SKM-1 (cell line): ENCODE results near the gene GTF2E1.
"Not testable (repeated sequence)": the region's sequence is repeated elsewhere in the genome, so short reads cannot be mapped to it uniquely, and the experiment has no call there.

Experiments used
- DNase-seq: peaks from one replicate; lab custom pipeline; 2025; ENCODE audit not compliant: unreplicated experiment; lab: John Stamatoyannopoulos, UW

GTF2E1 gene

DNA sequence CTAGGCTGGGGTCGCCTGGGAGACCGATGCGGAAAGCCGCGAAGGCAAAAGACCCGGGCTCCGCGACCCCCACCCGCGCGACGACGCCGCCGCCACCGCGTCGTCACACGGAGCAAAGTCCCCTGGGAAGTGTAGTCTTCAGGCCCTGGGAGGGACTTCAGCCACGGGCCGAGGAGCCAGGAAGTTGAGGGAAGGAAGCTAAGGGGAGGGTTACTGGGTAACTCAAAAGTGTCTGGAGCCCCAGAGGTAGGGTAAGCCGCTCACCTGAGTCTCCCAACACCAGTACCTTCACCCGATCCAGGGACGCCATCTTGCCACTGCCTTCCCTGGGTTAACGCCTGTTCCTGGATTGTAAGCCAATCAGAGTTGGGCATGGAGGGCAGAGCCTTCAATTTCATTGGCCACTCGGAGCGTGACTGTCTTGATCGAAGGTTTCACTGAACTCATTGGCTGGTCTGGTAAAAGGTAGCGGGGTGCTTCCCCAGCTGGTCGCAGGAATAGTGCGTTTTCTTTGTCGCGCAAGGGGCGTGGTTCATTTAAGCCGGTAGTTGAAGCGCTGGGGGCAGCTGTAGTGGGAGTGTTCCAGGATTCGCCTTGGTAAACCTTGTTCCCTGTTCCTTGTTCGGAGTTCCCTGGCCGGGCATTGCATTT lies at the start of gene GTF2E1, which contains the start of gene RABL3:
Gene GTF2E1, plus strand, starts transcription at position 547 of the 651 bp plus-strand sequence. CDS start 7,809 bp downstream, outside the sequence.
Gene RABL3, minus strand, starts transcription at position 319 of the 651 bp plus-strand sequence. Its CDS starts 9 bp downstream, at position 310.
- DNase-seq, result peak; percentile 98

DNA sequence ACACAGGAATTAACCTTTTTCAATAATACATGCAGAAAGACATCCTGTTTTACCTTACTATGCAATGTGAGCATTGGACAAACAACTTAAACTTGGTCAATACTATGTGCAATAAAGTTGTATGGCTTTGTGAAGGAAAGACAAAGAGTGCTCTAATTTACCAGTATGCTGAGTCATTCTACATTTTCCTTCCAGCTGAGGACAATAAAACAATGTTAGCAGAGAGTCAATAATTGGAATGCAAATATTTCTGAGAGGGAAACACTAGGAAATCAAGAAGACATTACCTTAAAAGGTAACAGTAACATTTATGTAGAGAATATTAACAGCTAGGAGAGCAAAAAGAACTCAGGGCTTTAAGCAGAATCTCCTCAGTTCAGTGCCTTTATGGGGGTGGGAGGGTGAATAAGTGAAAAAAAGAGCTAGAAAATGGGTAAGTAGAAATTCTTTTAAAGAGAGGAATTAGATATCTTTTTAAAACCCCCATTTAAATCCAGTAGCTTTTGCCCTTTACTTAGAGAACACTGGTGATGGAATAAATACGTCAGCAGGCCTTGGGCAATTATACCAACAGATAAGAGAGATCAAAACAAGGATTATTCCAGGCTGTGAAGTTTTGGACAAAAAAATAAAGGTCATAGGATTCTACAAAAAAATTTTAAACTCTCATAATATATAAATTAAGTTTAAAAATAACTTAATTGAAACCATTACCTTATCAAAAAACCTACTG lies 48.9 kb upstream of the GTF2E1 start:
- DNase-seq, result no peak

DNA sequence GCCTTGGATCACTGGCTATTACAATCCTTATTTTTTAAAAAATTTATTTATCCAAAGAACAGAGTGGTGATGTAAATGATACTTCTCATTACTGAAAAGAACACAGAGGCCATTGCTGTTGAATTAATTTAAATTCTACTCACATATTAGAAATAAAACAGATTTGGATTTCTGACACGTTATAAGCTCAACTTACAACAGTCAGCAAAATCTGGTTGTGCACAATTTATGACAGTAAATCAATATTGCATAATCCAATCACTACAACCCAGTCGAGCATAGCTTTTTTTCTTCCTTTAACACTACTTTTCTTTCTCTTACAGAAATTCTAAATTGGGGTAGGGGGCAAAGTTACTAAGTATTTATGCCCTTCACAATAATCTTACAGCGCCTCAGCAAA lies 43.2 kb upstream of the GTF2E1 start:
- no peak for DNase-seq

DNA sequence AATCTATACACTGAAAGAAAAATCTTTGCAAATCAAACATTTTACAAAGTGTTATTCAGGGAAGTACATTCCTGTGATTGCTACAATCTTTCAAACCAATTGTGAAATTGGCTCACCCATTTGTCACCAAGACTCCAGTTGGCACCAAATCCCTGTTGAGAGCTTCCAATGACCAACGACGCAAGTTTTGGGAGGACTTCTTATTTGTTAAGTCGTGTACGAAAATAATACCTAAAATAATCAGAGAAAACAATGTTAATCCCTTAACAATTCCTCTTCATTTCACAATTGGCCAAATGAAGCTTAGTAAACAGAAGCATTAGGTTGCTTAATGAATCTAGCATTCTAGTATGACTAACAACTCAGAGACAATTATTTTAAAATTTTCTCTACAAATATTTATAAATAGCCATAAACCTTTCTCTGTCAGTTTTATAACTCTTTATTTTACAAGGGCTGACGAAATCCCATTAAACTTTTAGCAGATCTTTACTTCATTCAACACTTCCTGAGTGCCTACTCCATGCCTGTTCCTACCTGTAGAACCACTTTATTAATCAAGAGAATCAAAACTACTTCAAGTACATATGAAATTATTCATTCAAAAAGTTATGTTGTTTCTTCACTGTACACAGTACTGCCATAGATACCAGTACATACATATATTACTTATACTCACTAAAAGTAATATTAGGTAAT lies 36.5 kb upstream of the GTF2E1 start:
- DNase-seq, result no peak

DNA sequence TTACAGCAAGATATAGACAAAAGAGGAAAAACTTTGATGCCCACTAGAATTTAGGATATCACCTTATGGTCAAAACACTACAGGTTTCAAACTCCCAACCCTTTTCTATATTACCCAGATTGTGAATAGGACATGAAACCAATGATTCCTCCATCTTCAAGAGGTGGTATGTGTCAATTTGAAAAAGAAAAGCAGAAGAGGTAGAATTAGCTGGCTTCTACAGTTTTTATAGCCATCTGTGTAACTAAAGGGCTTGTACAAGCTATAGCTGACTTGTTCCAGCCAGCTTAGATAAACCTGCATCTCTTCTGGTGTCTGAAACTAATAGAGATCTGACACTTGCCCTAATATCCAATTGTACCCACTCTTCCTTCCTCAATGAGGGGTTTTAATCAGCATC lies 35.6 kb upstream of the GTF2E1 start:
- DNase-seq, result no peak

DNA sequence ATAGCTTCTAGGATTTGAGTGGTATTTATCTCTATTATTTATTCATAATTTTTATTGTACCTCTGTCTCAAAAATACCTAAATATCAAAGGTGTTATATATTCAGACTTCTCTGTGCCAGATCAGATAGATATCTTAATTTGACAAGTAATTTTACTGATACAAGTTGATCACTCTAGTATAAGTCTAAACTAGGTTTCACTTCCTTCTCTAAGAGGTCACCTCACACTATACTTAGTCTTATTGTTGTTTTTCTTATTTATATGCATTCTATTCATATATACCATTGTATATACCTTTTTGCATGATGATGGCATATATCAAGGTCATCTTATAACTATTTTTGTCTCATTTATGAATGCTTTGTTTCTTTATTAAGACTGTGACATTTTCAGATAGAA lies 34.1 kb upstream of the GTF2E1 start:
- no peak for DNase-seq

DNA sequence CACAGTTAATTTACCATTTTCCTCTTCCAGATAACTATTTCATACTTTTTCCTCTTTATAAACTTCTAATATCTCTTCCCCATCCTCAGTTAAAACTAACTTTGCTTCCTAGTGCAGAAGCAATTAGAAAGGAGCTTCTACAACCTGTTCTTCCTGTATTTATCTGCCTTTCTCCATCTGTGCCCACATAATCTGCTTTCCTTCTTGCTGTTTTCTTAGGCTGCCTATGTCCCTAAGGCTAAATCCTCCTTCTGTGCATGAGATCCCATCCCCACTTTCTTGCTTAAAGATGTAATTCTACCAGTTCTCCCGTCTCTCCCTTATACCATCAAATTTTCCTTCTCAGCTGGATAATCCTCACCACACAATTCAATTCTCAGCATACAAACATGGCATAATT lies 32.2 kb upstream of the GTF2E1 start:
- DNase-seq, result no peak

DNA sequence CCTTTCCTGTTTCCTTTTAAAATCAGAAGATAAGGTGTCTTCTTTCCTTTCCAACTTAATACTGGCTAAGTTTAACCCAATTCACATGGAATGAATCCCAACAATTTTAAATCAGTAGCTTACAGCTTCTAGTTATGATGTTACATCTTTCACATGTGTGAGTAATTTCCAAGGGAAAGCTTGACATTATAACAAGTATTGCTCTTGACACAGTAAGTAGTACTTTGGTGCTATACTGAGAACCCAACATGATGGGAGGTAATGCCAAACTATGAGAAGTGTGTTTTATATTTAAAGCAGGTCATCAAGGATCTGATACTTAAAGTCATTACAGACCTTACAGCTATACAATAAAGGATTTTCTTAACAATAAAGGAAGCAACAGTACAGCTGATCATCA lies 29.3 kb upstream of the GTF2E1 start:
- no peak for DNase-seq

DNA sequence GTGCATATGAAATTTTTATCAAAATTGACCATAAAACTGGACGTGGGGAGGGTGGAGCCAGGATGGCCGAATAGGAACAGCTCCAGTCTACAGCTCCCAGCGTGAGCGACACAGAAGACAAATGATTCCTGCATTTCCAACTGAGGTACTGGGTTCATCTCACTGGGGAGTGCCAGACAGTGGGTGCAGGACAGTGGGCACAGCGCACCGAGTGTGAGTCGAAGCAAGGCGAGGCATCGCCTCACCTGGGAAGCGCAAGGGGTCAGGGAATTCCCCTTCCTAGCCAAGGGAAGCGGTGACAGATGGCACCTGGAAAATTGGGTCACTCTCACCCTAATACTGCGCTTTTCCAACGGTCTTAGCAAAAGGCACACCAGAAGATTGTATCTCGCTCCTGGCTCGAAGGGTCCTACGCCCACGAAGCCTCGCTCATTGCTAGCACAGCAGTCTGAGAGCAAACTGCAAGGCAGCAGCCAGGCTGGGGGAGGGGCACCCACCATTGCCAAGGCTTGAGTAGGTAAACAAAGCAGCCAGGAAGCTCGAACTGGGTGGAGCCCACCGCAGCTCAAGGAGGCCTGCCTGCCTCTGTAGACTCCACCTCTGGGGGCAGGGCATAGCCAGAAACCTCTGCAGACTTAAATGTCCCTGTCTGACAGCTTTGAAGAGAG lies 23.2 kb upstream of the GTF2E1 start:
- not testable (repeated sequence) for DNase-seq

DNA sequence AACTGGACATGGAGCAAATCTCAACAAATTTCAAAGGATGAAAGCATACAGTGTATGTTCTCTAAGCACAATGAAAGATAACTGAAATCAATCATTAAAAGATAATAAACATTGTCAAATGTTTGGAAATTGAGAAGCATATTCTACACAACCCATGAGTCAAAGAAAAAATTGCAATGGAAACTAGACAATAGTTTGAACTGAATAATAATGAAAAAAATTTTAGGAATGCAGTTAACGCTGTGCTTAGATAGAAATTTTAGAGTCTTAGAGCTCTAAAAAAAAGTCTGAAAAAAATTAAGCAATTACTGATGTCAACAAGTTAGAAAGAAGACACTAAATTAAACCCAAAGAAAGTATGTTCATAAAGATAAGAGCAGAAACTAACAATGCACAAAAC lies 15.8 kb upstream of the GTF2E1 start:
- DNase-seq, result no peak

DNA sequence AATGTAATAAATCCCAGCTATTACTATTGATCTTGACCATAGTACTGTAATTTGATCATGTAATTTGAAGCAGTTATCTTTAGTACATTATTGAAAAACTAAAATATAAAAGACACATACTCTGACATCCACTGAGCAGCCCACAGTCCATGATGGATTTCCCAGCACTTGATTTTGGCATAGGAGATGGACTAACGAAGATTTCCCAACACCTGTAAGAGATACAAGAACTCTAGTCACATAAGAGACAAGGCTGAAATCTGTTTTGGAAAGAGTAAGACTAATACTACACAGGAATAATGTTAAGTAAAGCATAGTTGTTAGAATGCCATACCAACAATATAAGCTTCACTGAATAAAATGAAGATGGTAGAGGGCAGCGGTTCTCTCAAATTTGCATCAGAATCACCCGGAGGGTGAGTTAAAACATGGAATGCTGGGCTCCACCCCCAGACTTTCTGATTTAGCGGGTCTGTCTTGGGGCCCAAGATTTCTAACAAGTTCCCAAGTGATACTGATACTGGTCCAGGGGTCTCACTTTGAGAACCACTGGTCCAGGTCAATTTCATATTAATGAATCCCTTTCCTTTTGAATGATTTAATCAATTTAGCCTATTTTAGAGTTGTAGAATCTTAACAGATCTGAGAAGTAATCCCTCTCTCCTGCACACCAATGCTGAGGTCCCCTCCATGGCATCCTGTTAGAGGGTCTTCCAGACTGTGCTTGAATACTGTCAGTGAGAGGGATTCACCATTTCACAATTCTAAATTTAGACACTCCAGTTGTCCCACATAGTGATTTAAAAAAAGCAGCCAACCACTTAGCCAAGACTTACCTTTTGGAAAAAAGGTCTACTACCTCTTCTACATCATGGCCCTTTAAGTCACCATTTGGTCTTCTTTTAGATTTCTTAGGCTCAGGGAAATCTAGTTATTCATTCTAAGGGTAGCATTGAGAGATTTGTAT lies 11.7 kb upstream of the GTF2E1 start:
- DNase-seq, result no peak

DNA sequence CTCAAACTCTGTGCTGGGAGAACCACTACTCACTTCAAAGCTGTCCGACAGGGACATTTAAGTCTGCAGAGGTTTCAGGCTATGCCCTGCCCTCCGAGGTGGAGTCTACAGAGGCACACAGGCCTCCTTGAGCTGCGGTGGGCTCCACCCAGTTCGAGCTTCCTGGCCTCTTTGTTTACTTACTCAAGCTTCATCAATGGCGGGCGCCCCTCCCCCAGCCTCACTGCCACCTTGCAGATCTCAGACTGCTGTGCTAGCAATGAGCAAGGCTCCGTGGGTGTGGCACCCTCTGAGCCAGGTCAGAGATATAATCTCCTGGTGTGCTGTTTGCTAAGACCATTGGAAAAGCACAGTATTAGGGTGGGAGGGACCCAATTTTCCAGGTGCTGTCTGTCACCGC lies 4.5 kb upstream of the GTF2E1 start:
- DNase-seq, result not testable (repeated sequence)

DNA sequence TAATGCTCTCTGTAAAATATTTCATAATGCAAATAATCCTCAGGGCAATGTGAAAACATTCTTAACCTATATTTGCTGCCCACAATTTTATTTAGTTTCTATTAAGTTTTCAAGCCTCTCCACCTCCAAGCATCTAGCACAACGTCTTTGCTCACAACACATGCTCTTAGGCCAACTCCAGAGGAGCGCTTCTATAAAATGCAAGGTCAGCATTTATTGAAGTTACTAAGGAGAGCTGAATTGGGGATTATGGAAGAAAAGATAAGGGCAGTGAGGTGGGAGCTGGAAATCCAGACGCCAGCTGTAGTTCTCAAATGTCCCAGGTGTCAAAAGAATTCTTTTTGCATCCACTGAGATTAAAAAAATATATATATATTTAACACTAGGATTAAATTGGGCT lies 1.2 kb upstream of the GTF2E1 start:
- no peak for DNase-seq

DNA sequence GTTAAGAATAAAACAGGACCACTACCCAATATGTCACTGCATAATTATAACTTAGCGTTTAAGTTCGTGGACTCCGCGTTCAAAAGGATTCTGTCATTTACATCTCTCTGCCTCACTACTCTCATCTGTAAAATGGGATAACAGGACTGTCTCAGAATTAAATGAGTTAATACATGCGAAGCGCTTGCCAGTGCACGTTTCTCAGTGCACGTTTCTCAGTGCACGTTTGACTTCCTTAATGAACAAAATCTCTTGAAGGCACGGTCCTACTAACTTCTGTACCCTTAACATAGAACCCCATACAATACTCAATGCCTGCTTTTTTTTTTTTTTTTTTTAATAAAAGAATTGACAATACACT lies 727 bp upstream of the GTF2E1 start:
- DNase-seq, result no peak

DNA sequence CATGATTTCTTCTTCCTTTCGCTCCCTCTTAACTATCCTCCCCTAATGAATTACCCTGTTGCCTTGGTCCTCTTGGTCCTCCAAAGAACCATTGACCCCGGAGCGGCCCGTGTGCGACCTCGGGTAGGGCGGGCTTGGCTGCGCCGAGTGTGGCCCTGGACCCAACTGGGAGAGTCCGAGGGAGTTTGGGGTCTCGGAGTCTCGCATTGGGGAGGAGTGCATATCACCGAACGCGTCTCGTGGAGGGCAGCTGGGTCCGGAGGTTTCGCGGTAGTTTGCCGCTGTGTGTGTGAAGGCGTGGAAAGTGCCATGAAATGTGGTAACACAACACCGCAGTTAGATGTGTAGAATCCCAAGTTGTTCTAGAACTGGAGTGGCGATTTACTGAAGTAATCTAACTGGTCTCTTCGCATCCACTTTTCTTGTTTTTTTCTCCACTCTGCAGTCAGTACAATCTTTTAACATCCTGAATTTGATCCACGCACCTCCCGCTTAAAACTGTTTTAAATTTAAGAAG lies 363 bp downstream of the GTF2E1 start:
- DNase-seq, result no peak

DNA sequence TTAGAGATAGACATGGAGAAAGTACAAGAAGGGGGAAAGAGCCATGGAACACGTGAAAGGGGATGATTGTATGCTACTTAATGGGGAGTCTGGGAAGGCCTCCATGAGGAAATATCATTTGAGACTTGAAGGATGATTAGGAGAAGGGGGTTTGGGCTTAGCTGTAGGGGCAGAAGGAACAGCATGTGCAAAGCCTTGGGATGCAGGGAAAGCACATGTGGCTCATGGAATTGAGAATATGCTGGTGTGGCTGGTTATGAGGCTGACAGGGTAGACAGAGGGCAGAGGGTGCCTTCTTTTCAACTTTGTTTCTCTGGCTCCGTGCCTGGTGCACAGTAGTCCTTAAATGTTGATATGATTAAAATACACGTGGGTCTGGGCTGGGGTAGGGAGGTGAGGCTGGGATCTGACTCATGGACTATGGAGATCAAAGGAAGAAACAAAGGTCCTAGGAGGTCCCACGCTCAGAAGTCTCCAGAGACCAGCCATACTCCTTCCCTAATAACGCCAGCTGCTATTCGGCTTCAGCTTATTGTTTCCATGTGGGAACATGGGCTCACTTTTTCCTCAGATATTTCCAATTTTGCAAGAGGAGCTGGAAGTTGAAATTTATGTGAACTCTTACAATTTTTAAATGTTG lies 1.1 kb downstream of the GTF2E1 start:
- no peak for DNase-seq

DNA sequence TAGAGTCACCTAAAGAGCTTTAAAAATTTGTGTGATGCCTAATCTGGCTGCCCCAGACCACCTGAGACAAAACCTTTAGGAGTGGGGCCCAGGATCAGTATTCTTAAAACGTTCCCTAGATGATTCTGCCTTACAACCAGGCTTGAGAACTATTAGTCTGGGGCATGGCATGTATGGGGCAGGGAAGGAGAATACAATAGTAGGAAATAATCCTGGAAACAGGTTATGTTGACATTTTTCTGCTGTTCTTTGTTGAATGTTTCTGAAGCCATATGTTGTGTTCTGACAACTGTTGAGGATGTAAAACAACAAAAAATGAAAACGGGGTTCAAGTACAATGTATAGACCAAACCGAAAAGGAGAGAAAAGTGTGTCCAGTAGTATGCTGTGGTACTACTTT lies 2.9 kb downstream of the GTF2E1 start:
- no peak for DNase-seq

DNA sequence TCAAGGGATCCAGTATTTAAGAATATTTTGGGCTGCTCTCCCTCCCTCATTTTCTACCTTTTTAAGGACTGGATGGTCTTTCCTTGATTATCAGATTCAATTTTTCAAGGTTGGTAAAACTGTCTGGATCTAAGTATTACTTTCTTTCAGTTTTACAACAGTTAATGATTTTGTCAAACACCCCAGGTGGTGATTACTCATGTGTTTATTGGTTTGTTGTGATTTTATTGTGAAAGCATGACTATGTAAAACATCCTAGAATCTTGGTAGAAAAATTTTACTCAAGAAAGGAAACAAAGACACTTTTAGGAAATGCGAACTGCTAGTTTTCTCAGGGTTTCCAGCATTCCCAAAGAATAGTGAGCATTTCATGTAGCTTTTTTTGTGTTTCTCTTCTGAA lies 7.3 kb downstream of the GTF2E1 start:
- no peak for DNase-seq

DNA sequence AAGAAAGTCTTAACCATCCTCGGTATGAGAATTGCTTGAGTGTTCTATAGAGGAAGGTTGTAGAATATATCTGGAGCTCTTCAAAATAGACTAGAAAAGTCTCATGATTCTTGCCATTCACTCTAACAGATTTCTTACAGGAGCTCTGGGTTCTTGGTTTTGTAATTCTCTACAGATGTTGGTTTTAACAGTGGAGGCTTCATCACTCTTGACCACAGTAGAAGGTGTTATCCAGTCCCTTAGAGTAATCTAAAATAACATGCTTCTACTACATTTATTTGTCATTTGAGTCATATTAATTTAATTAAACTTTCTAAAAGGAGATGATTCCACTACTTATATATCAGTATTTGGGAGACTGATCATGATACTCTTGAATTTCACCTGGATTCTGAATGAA lies 9.7 kb downstream of the GTF2E1 start:
- DNase-seq, result no peak

DNA sequence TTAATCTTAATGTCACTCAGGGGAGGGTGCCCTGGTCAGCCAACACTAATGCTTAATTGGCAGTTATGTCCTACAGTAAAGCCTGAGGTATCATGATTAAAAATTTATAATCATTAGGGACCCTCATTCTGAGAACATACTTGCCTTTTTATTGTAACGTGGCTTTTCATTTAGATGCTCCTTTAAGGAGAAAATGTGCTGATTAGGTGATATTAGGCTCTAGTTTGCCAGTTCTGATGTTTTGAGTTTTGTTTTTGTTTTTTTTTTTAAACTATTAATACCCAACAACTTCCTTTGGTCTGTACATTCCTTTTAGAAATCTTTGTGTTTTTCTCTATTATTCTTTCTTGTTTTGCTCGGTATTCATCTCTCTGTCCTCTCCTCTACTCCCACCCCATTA lies 10.3 kb downstream of the GTF2E1 start:
- no peak for DNase-seq
